ENCODE measurements around the gene TEX44.
A peak's percentile ranks its signal among the peaks of the same experiment; 100 is the strongest.
"Not testable (repeated sequence)": the region's sequence is repeated elsewhere in the genome, so short reads cannot be mapped to it uniquely, and the experiment has no call there.

Gene TEX44

DNA sequence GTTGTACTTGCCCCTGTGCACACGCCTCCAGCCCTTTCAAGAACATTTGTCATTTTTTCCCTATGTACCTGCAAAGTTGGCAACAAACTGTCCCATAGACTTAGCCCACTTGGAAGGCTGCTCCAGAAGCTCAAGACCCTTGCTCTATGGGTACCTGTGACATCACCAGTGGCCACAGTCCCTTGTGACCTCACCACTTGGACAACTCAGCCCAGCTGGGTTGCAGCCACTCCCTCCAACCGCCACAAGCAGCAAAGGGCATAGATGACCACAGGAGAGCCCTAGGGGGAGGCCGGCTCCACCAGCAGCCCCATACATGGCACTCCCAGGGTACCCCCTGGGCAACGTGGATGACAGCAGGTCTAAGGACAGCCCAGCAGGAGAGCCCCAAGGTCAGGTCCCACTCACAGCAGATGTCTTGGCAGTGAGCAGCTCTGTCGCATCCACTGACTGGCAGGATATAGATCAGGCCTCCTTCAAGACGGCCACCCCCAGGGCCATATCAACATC, at the start of gene TEX44:
Gene TEX44, plus strand, starts transcription at position 229 of the 510 bp plus-strand sequence. Its CDS starts 88 bp downstream, at position 317.
- DNase-seq (ENCODE audit: low spot score), result no peak

DNA sequence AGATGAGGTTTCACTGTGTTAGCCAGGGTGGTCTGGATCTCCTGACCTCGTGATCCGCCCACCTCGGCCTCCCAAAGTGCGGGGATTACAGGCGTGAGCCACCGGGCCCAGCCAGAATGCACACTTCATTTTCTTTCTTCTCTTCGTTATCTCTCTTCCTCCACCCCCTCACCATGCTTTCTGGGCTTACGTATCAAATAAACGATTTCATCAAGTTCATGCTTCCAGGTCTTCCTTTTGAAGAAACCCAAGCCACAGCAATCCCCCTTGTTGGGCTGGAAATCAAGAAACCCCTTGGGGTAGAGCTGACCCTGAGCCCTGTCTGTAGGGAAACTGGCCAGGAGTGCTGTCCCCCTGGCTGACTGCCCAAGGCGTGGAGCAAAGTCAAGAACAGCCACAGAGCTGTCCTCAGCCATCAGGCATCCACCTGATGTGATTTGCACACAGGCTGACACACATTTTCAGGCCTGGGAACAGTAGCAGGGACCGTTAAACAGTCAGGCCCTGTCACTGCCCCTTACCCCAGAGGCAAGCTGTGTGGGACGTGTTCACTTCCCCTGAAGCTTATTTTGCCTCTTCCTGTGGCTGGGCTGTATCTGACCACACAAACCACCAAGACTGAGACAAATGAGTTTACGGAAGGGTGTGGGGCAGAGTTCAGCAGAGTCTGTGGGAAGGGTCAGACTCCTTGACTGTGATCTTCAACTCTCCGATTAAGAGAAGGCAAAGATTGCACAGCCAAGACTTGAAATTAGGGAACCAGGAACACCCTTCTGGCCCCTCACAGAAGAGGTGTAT, 47.4 kb upstream of the TEX44 start:
- DNase-seq (ENCODE audit: low spot score), result no peak

DNA sequence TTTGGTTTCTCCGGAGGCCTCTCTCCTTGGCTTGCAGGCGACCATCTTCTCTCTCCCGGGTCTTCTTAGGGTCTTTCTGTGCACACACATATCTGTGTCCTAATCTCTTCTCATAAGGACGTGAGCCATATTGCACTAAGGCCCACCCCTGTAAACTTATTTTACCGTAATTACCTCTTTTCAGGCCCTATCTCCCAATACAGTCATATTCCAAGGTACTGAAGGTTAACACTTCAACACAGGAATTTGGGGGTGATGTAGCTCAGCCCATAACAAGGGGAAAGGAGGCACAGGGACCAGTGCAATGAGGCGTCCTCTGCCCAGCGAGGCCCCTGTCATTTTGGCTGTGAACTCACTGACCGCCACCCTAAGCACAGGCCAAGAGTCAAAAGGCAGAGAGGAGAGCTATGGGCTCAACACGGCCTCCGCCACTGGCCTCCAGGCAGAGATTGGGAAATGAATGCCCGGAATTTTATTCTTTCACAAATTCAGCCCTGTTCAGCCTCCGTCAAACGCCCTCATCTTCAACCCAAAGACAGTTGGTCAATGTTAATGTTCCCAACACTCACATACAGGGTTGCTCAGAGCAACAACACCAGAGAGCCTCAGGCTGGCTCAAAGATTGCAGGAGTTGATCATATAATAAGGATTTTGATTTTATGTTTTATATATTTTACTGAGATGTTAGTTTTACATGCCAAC, 46.5 kb upstream of the TEX44 start:
- no peak for DNase-seq (ENCODE audit: low spot score)

DNA sequence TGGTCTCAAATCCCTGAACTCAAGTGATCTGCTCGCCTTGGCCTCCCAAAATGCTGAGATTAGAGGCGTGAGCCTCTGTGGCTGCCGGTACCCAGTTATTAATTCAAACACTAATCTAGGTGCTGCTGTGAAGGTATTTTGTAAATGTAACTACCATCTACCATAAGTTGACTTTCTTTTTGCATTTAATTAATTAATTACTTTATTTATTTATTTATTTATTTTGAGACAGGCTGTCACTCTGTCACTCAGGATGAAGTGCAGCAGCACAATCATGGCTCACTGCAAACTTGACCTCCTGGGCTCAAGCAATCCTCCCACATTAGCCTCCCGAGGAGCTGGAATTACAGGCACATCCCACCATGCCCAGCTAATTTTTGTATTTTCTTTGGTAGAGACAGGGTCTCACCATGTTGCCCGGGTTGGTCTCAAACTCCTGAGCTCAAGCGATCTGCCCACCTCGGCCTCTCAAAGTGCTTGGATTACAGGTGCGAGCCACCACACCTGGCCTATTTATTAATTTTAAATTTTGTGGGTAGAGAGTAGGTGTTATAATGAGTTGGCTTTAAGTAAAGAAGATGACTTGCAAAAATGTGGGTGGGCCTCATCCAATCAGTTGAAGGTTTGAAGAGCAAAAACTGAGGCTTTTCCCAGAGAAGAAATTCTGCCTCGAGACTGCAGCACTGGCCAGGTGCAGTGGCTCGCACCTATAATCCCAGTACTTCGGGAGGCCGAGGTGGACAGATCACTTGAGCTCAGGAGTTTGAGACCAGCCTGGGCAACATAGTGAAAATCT, 45.2 kb upstream of the TEX44 start:
- DNase-seq (ENCODE audit: low spot score), result no peak

DNA sequence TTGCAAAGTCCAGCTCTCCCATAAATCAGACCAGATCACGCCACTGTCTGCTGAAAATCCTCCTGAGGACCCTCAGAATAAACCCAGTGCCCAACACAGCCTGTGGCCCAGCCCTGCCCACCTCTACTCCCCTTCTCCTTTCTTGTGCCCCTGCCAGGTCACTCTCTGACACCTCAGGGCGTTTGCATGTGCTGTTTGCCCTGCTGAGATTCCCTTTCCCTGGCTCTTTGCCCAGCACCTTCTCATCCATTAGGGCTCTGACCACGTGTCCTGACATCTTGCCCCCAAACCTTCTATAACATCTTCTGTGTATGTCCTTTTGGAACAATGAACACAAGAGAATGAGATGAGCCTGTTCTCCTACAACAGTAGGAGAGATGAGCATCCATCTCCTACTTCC, 43.9 kb upstream of the TEX44 start:
- DNase-seq (ENCODE audit: low spot score), result no peak

DNA sequence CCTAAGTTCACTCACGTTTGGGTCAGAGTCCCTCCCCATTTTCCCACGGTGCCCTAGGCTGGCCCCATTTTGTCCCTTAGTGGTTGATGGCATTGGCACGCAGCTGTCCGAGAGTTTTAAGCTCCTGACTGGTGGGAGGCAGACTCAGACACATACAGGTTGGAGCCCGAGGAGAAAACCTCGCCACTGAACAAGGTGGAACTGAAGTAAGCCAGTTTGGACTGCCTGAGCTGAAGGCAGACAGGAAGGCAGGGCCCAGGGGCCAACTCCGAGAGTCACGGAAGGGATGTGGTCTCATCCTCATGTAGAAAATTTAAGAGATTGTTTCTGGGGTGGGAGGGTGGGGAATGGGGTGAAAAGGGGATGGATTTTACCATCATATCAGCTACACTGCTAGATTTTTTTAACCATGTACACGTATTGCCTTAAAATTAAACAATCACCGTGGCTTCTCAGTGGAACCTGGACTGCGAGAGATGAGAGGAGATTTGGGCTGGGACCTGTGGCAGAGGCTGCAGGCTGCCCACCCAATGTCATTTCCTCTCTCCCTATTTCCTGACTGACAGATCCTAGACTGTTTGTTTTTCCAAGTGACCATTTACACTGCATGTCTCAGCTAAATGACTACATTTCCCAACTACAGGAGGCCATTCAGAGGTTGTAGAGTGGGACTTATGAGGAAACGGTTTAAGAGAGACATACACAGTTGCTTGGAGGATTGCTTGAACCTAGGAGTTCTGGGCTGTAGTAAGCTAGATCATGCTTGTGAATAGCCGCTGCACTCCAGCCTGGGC, 43.0 kb upstream of the TEX44 start:
- DNase-seq (ENCODE audit: low spot score), result no peak

DNA sequence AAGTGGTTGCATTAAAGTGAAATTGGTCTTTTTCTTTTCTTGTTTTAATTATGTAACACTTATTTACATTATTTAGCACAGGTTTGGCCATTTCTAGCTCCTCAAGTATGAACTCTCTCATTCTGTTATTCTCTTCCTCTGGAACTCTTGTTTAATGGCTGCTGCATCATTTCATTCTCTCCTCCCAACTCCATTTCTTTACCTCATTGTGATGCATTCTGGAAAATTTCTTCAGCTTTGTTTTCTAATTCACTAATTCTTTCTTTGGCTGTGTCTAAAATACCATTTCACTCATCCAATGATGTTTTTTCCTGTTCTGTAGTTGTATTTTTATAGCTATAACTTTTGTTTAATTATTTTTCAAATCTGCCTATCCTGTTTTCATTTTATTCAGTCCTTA, 39.9 kb upstream of the TEX44 start:
- DNase-seq (ENCODE audit: low spot score), result no peak

DNA sequence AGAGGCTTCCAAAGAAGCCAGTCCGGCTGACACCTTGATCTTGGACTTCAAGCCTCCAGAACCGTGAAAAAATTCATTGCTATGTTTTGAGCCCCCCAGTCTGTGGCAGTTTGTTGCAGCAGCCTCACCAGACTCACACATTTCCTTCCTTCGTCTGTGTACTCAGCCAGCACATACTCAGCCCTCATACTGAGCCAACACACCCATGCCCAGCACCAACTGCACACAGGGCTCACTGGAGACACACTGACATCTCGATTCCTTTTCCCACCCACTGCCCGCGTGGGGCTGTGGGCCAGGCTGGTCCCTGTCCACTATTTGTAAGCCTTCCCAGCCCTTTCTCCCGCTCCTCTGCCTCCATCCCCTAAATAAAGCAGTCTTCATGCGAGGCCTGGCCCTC, 38.3 kb upstream of the TEX44 start:
- no peak for DNase-seq (ENCODE audit: low spot score)

DNA sequence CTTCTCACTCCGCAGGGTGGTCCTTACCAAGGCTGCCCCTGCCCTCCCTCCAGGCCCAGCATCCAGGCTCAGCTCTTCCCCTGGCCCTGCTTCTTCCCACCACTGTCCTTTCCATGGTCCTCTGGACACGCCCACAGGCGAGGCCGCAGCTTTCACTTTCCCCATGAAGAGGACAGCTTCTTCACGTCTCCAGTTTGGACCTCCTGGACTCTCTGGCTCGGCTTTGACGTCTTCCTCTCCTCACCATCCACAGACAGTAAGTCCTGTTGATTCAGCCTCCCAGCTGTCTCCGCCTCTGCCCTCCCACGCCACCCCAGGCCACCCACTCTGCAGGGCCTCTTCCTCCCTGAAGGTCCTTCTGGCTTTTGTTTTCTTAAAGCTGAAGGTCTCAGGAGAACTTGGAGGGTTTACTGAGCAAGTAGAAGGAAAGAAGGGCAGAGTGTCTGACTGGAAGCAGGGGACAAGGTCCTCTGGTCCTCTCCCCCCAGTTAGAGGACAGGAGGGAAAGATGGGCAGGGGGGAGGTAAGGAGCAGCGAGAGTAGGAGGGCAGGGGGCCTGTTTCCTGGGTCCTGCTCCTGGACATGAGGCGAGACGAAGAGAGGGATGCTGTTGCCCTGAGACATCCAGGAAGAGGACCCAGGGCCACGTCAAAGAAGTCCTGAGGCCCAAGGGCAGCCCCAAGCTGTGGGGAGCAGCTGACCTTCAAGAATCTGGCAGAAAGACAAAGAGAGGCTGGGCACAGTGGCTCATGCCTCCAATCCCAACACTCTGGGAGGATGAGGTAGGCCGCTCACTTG, 37.7 kb upstream of the TEX44 start:
- DNase-seq (ENCODE audit: low spot score), result no peak

DNA sequence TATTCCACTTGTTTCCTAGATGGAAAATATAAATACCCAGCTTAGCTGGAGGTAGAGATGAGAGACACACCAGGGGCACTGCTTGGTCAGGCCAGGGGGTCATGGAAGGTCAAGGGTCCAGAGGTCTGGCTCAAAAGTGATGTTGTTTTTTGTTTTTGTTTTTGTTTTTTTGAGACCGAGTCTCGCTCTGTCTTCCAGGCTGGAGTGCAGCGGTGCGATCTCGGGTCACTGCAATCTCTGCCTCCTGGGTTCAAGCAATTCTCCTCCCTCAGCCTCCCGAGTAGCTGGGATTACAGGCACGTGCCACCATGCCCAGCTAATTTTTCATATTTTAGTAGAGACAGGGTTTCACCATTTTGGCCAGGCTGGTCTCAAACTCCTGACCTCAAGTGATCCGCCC, 36.2 kb upstream of the TEX44 start:
- not testable (repeated sequence) for DNase-seq (ENCODE audit: low spot score)

DNA sequence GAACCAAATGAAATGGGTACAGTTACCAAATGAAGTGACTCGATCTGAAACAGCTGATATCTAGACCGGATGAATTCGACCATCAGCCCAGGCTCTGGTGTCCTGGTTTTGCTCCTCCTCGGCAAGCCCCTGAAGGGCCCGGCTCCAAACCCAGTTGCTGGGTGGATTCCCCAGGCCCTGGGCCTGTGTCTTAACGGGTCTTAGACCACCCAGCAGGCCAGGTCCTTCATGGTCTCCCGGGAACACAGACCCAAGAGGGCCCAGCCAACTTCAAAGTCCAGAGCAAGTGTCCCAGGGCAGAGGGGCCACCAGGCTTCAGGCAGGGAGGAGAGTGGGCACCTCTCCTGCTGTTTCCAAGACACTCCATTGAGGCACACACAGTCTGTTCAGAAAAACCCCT, 35.7 kb upstream of the TEX44 start:
- DNase-seq (ENCODE audit: low spot score), result no peak

DNA sequence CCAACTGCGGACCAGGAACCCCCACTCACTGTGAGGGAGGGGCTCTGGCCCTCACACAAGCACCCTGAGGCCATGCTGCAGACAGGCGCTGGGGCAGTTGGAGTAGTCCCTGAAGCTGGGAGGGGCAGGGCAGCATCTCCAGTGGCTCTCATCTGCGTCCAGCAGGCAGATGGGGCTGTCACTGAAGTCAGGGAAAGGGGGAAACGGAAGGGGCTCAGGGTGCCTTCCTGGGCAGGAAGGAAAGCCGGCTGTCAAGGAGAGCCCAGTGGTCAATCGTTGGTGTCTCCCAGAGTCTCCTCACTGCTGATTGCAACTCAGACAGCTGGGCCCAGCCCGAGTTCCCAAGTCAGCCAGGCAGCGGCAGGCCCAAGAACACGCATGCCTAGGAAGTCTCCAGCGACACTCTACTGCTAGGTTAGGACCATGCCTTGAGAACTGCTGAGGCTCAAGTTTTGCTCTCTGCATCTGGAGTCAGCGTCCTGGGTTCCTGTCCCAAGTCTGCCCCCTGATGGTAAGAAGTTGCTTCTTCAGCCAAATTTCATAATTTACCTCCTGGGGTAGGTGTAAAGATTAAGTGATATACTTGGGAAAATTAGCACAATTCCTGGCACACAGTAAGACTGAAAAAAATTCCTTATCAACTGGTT, 35.0 kb upstream of the TEX44 start:
- peak; percentile 59 for DNase-seq (ENCODE audit: low spot score)

DNA sequence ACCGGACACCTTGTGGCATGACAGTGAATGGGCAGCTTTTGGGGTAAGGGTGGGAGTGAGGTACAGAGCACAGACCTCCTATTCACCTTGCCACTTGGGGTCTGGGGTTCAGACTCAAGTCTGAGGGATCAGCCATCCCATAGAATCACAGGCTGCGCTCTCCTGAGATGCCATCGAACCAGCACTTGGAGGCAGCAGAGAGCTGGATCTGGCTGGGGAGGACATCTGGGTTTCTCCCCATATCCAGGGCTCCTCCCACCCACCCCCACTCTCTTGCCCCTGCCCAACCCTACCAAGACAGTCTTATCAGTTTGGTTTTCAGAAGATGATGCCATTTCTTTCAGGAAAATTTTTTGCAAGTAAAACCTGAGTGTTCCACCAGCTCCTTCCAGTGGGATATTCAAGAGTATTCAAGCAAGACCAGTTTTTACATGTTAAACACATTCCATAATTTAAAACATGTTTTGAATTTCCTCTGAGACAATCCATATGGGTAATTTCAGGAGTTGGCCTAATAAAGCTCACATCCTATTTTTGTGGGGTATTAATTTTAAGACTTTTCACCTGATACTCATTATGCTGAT, 29.2 kb upstream of the TEX44 start:
- no peak for DNase-seq (ENCODE audit: low spot score)

DNA sequence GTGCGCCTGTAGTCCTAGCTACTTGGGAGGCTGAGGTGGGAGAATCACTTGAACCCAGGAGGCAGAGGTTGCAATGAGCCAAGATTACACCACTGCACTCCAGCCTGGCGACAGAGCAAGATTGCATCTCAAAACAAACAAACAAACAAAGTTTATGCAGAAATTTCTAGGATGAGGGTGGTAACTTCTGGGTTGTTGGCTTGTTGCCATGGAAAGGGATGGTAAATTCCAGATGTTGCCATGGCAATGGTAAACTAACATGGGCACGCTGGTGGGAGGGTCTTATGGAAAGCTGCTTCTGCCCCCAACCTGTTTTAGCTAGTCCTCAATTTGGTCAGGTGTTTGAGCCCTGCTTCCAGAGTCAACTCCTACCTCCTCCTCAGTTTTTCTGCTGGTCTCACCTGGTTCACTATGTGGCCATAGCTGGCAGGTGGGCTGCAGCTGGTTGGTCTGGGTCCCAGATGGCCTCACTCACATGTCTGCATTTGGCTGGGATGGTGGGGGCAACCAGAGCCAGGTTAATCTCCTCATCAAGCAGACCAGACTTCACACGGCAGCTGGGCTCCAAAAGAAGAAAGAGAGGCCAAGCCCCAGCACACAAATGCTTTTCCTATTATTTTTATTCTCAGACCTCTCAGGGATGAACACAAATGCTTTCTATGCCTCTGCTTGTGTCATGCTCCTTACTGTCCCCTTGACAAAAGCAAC, 26.6 kb upstream of the TEX44 start:
- DNase-seq (ENCODE audit: low spot score), result no peak

DNA sequence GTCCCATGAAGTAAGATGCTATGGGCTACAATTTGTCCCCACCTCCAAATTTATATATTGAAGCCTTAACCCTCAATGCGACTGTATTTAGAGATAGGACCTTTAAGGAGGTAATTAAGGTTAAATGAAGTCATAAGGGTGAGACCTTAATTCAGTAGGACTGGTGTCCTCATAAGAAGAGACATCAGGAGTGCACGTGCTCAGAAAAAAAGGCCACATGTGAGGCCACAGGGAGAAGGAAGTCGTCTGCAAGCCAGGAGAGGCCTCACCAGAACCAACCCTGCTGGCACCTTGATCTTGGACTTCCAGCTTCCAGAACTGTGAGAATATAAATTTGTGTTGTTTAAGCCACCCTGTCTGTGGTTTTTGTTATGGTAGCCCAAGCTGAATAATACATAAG, 25.5 kb upstream of the TEX44 start:
- DNase-seq (ENCODE audit: low spot score), result no peak

DNA sequence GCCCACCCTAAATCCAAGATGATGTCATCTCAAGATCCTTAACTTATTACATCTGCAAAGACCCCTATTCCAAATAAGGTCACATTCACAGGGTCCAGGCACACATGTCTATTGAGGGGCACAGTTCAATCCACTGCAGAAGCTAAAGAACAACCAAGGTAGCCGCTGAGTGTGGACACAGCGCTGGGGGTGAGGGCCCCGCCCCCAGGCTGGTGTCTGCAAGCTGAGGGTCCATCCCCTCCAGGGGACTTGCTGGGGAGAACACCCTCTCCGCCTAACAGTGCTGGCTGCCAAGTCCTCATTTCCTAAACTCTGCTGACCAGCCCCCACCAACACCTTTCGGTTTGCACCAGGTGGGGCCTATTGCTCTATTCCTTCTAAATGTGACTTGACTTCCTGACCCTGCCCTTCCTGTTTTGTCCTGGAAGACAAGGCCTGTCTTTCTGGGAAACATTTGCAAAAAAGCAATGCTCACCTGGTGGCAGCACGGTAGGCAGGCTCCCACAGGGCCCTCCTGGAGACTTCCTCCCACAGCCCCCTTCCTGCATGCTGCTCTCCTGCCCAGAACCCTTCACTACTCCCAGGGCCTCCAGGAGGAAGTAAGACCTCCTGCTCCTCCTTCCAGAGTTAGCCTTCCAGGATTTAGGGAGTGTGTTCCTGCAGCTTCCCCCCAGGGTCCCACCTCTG, 24.4 kb upstream of the TEX44 start:
- DNase-seq (ENCODE audit: low spot score), result no peak

DNA sequence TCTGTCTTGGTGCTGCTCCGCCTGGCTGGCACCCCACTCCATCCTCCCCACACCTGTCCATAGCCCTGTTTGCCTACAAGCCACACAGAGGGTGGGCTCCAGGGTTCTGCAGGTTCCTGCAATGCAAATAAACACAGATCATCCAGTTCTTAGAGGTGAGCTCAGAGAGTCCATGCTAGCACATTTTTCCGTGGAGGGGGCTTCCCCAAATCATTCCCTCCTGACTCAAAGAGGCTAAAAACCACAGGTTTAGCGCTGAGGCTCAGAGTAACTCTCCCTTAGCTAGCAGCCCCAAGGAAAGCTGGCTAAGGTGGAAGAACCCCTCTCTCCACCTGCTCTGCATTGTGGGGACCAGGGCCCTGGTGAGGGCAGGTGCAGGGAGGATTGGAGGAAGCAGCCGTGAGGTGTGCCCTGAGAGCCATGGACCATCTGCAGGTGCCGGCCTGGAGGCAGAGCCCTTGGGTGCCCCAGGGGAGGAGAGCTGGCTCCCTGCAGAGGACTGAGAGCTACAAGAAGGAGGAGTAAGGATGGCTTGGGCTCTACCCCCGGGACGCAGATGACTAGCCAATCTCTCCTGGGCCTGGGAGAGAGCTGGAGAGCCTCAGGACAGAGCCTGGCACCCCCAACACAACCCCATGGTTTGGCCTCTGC, 23.8 kb upstream of the TEX44 start:
- DNase-seq (ENCODE audit: low spot score), result no peak

DNA sequence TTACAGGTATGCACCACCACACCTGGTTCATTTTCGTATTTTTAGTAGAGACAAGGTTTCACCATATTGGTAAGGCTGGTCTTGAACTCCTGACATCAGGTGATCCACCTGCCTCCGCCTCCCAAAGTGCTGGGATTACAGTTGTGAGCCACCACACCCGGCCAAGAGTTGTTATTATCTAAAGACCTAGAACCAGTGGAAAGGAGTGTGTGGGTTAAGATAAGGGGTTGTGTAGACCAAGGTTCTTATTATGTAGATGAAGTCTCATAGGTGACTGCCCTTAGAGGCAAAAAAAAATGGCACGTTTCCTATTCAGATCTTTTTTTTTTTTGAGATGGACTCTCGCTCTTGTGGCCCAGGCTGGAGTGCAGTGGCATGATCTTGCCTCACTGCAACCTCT, 21.7 kb upstream of the TEX44 start:
- DNase-seq (ENCODE audit: low spot score), result not testable (repeated sequence)

All from hematopoietic multipotent progenitor cell treated with erythropoietin and hydrocortisone succinate and interleukin-3 and kit ligand, for 17 days (in vitro differentiated cells).